H1 (cell line): ENCODE measurements around the gene MCF2L2. TPM values are rescaled to one million over a fixed set of nuclear protein-coding genes. Genes with fewer than 3 reads are reported as not detected.

ENCODE experiments used
- CTCF ChIA-PET: fragments of 300-600 bp; sonication (Branson Sonifier 250); formaldehyde crosslinking; loops from one replicate; lab custom pipeline; 2021; ENCODE audit not compliant: partially characterized antibody; lab: Charles Lee
- POLR2A ChIA-PET: fragments of 300-600 bp; sonication (Branson Sonifier 250); formaldehyde crosslinking; loops from one replicate; lab custom pipeline; 2021; ENCODE audit warnings: inconsistent platforms; ENCODE audit not compliant: partially characterized antibody; lab: Charles Lee
- DNase-seq, 2 experiments: peaks; one replicate each; pipeline versions ENCODE4 v3.0.0 to v3.0.0-alpha.2; 2010 to 2022; ENCODE audit warnings: low spot score in 2 of 2, low read depth in 1 of 2, mixed read lengths in 1 of 2
- FAIRE-seq: peaks from 2 replicates; lab custom pipeline; 2011; peaks lifted over from hg19 to GRCh38; lab: Jason Lieb, UNC
- H2AFZ ChIP-seq: 2 replicates; pipeline ENCODE4 v1.8.1; 2012; ENCODE audit warnings: low read length, inconsistent platforms
- H2AK5ac ChIP-seq: 2 replicates; pipeline ENCODE4 v1.6.1; 2013; ENCODE audit warnings: low read depth, low read length
- H2BK120ac ChIP-seq: replicated peaks from 2 replicates; pipeline ENCODE3; 2013; ENCODE audit warnings: low read depth, low read length, inconsistent platforms
- H2BK12ac ChIP-seq: 2 replicates; pipeline ENCODE4 v1.6.1; 2013; ENCODE audit warnings: low read depth, low read length
- H2BK15ac ChIP-seq: 2 replicates; pipeline ENCODE4 v1.6.1; 2013; ENCODE audit warnings: low read length
- H2BK20ac ChIP-seq: 2 replicates; pipeline ENCODE4 v1.6.1; 2013; ENCODE audit warnings: low read length
- H2BK5ac ChIP-seq: 2 replicates; pipeline ENCODE4 v1.6.1; 2013; ENCODE audit warnings: low read depth, low read length
- H3K14ac ChIP-seq: 2 replicates; pipeline ENCODE4 v1.6.1; 2013; ENCODE audit warnings: inconsistent platforms; ENCODE audit not compliant: insufficient read length
- H3K18ac ChIP-seq: 2 replicates; pipeline ENCODE4 v1.6.1; 2013; ENCODE audit warnings: low read length; ENCODE audit errors: extremely low read depth
- H3K23ac ChIP-seq: 2 replicates; pipeline ENCODE4 v1.6.1; 2013; ENCODE audit warnings: inconsistent platforms; ENCODE audit not compliant: insufficient read length
- H3K23me2 ChIP-seq: 2 replicates; pipeline ENCODE4 v1.6.1; 2013; ENCODE audit warnings: low read depth, low read length
- H3K27ac ChIP-seq: 2 replicates; pipeline ENCODE4 v1.6.1; 2011; ENCODE audit warnings: low read depth, low read length, inconsistent platforms
- H3K27me3 ChIP-seq, 4 experiments: replicated peaks in 1 of 4; 1 replicate in 1 of 4; 2 replicates in 3 of 4; pipeline versions ENCODE4 v1.6.1 to v1.8.1; 2011 to 2013; ENCODE audit warnings: low read length in 3 of 4, mild to moderate bottlenecking in 3 of 4, inconsistent platforms in 2 of 4, mixed read lengths in 2 of 4, moderate library complexity in 1 of 4; ENCODE audit not compliant: control insufficient read depth in 3 of 4, insufficient read depth in 3 of 4; ENCODE audit errors: extremely low read depth in 1 of 4
- H3K36me3 ChIP-seq, 4 experiments: 2 replicates each; pipeline versions ENCODE4 v1.6.1 to v1.8.1; 2011 to 2013; ENCODE audit warnings: mild to moderate bottlenecking in 4 of 4, low read length in 3 of 4, moderate library complexity in 2 of 4, control low read depth in 1 of 4, inconsistent platforms in 1 of 4; ENCODE audit not compliant: insufficient read depth in 4 of 4, control insufficient read depth in 2 of 4
- H3K4ac ChIP-seq: replicated peaks from 2 replicates; pipeline ENCODE3; 2013; ENCODE audit warnings: low read length, low read depth, mixed read lengths, inconsistent platforms; ENCODE audit not compliant: insufficient read length
- H3K4me1 ChIP-seq, 4 experiments: replicated peaks in 1 of 4; 1 replicate in 1 of 4; 2 replicates in 3 of 4; pipeline versions ENCODE4 v1.6.1 to v1.8.1; 2011 to 2013; ENCODE audit warnings: low read length in 3 of 4, inconsistent platforms in 2 of 4, mixed read lengths in 1 of 4; ENCODE audit not compliant: insufficient read depth in 4 of 4, control insufficient read depth in 3 of 4
- H3K4me2 ChIP-seq, 2 experiments: 2 replicates each; pipeline versions ENCODE4 v1.6.1 to v1.8.1; 2011 to 2013; ENCODE audit warnings: low read depth in 2 of 2, low read length in 2 of 2, control low read depth in 1 of 2, inconsistent platforms in 1 of 2, mild to moderate bottlenecking in 1 of 2; ENCODE audit not compliant: insufficient read depth in 1 of 2
- H3K4me3 ChIP-seq, 4 experiments: fragments of 200-600, 300-600 bp in 1 of 4; sonication (generic), shearing (Covaris generic), sonication (Bioruptor Twin) in 1 of 4; 2 replicates each; pipeline versions ENCODE4 v1.5.1 to v1.8.1; 2011 to 2016; ENCODE audit warnings: low read length in 4 of 4, low read depth in 3 of 4, control low read depth in 2 of 4, inconsistent platforms in 2 of 4, mild to moderate bottlenecking in 2 of 4, mixed read lengths in 1 of 4, moderate library complexity in 1 of 4; ENCODE audit not compliant: insufficient read depth in 2 of 4; ENCODE audit errors: extremely low read depth in 1 of 4
- H3K56ac ChIP-seq: replicated peaks from 2 replicates; pipeline ENCODE3; 2013; ENCODE audit warnings: low read depth, mild to moderate bottlenecking, mixed read lengths, low read length, inconsistent platforms; ENCODE audit not compliant: insufficient read length
- H3K79me1 ChIP-seq: 2 replicates; pipeline ENCODE4 v1.6.1; 2013; ENCODE audit warnings: low read depth, low read length, control low read depth
- H3K79me2 ChIP-seq, 2 experiments: 2 replicates each; pipeline versions ENCODE4 v1.6.1 to v1.8.1; 2012 to 2013; ENCODE audit warnings: low read length in 2 of 2, mild to moderate bottlenecking in 2 of 2, inconsistent platforms in 1 of 2; ENCODE audit not compliant: insufficient read depth in 2 of 2, control insufficient read depth in 1 of 2
- H3K9ac ChIP-seq, 4 experiments: replicated peaks in 1 of 4; 1 replicate in 1 of 4; 2 replicates in 3 of 4; pipeline versions ENCODE4 v1.6.1 to v1.8.1; 2011 to 2013; ENCODE audit warnings: low read depth in 3 of 4, low read length in 3 of 4, control low read depth in 2 of 4, mild to moderate bottlenecking in 2 of 4, moderate library complexity in 2 of 4, inconsistent platforms in 1 of 4; ENCODE audit errors: extremely low read depth in 1 of 4
- H3K9me3 ChIP-seq, 2 experiments: 2 replicates each; pipeline versions ENCODE4 v1.6.1 to v1.8.1; 2012 to 2013; ENCODE audit warnings: mild to moderate bottlenecking in 2 of 2, moderate library complexity in 2 of 2, control low read depth in 1 of 2, inconsistent platforms in 1 of 2, low read depth in 1 of 2, low read length in 1 of 2, mixed read lengths in 1 of 2; ENCODE audit not compliant: insufficient read depth in 2 of 2
- H4K20me1 ChIP-seq, 2 experiments: replicated peaks in 1 of 2; 2 replicates each; pipeline versions ENCODE3 to v1.8.1; 2011 to 2013; ENCODE audit warnings: inconsistent platforms in 2 of 2, low read length in 2 of 2, mild to moderate bottlenecking in 1 of 2; ENCODE audit not compliant: insufficient read depth in 2 of 2, control insufficient read depth in 1 of 2
- H4K5ac ChIP-seq: 2 replicates; pipeline ENCODE4 v1.6.1; 2013; ENCODE audit warnings: low read length, low read depth, mixed read lengths, inconsistent platforms; ENCODE audit not compliant: insufficient read length
- H4K8ac ChIP-seq: 2 replicates; pipeline ENCODE4 v1.8.0; 2013; ENCODE audit warnings: mild to moderate bottlenecking, moderate library complexity, low read length, inconsistent platforms; ENCODE audit not compliant: insufficient read depth; ENCODE audit errors: extremely low read depth
- H4K91ac ChIP-seq: replicated peaks from 2 replicates; pipeline ENCODE3; 2013; ENCODE audit warnings: low read length, mixed read lengths, inconsistent platforms; ENCODE audit not compliant: insufficient read length
- TAF1 ChIP-seq: IDR thresholded peaks from 2 replicates; pipeline ENCODE4 v1.6.1; 2011; ENCODE audit warnings: mild to moderate bottlenecking, low read depth, low read length
- WGBS, 2 experiments: shearing (Covaris generic) in 1 of 2; methylation state at CpG; one replicate each; pipeline versions ENCODE4 v1.1.6 to v1.1.7; 2013 to 2015; ENCODE audit warnings: low lambda C conversion rate in 2 of 2, mixed read lengths in 2 of 2, inconsistent platforms in 1 of 2, low coverage in 1 of 2, missing lambda C conversion rate in 1 of 2; ENCODE audit not compliant: insufficient replicate concordance in 2 of 2, insufficient coverage in 1 of 2, insufficient read length in 1 of 2; ENCODE audit errors: extremely low coverage in 1 of 2, missing lambda C conversion rate in 1 of 2; 5-methylcytosine and 5-hydroxymethylcytosine counted together
- polyA plus RNA-seq, 7 experiments: library from polyadenylated mRNA; depleted of rRNA in 3 of 7; stranded (reverse) in 5 of 7; unstranded in 2 of 7; fragments of >200 nt in 5 of 7; fragments of 200-250 nt in 2 of 7; gene quantifications; 1 replicate in 5 of 7; 2 replicates in 1 of 7; 4 replicates in 1 of 7; pipeline versions ENCODE4 v1.2.1 to v1.2.3, GENCODE V29; 2011 to 2013; ENCODE audit warnings: missing spikeins in 2 of 7, mixed read lengths in 2 of 7
- total RNA-seq: library from RNA; stranded (reverse); fragmentation: NEBNext Ultra II Directional; extraction: Animal tissue kit (Norgen Biotek cat#: 25700); gene quantifications from 2 replicates; pipeline ENCODE4 v1.2.1, GENCODE V29; 2021
- TF ChIP-seq, protein P1 (sequence below): IDR thresholded peaks from 2 replicates; pipeline ENCODE4 v1.6.1; 2011; ENCODE audit warnings: low read length, improper control_type of control experiment

Gene MCF2L2
- total and polyA plus RNA-seq, 2 of the 8 experiments (the other 6 are each of a cell fraction or from before 2014, with no cell fraction given), result 4.1 to 13.7 TPM

DNA sequence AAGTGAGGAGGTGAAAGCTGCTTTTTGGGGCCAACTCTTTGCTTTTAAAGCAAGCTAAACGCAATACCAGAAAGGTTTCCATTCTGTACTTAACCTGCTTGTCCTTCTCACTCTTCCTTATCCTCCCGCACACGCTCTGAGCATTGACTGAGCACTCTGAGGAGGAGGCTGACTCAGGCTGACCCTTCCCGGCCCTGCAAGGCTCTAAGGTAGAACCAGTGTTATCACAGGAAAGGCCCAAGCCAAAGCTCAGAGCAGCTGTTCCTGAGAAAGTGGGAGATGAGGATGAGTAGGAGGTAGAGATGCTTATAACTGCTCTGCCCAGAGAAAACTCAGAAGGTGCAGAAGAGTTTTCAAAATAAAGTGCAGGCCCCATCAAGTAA is 173.1 kb downstream of the MCF2L2 start:
- Histone ChIP-seq H4K5ac (no peak overlapping the region), H2BK15ac (no peak overlapping the region), H4K20me1 (no peaks in the 10 kb centered on the region), H3K27me3 (peaks cover 3 to 25% (median 17%) of the 10 kb centered on the region in 4 experiments), H3K18ac (no peak overlapping the region), H4K8ac (no peak overlapping the region), H2BK5ac (no peak overlapping the region), H3K4me3 (peak overlapping the region; percentile 75 to 84 (median 80); a peak in 6 of 8 replicates), H3K9ac (no peak overlapping the region), H3K79me2 (peaks cover 0 to 7% of the 10 kb centered on the region in 2 experiments; a peak in 1 of 4 replicates), H3K36me3 (0 out of 8 replicates have a peak, but pooled peaks cover 0 to 5% (median 0%) of the 10 kb centered on the region in 4 experiments), H3K4me1 (peaks cover 0 to 10% (median 5%) of the 10 kb centered on the region in 4 experiments; a peak in 5 of 7 replicates), H3K14ac (no peak overlapping the region), H3K79me1 (no peaks in the 10 kb centered on the region), H2AFZ (no peak overlapping the region), H2BK12ac (no peak overlapping the region), H2BK120ac (no peak overlapping the region), H3K4ac (no peak overlapping the region), H3K27ac (no peak overlapping the region), H4K91ac (no peak overlapping the region), H2AK5ac (no peak overlapping the region), H3K23ac (no peak overlapping the region), H3K9me3 (no peaks in the 10 kb centered on the region), H3K23me2 (peaks cover 13% of the 10 kb centered on the region), H3K56ac (no peak overlapping the region), H3K4me2 (peak overlapping the region; percentile 88 to 93), H2BK20ac (no peak overlapping the region)
- DNase-seq (no peak), FAIRE-seq (peak; percentile 60)
- POLR2A ChIA-PET, result interaction anchor here (0.9 to 5.4 kb wide), 4 partner anchors 10 to 93 kb away, joined by 3 to 25 read pairs (median 3); partner anchors contain the start of gene LAMP3
- TF ChIP-seq, protein P1, sequence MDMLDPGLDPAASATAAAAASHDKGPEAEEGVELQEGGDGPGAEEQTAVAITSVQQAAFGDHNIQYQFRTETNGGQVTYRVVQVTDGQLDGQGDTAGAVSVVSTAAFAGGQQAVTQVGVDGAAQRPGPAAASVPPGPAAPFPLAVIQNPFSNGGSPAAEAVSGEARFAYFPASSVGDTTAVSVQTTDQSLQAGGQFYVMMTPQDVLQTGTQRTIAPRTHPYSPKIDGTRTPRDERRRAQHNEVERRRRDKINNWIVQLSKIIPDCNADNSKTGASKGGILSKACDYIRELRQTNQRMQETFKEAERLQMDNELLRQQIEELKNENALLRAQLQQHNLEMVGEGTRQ, result no peak
- 0 out of 2 replicates have a peak, but pooled peaks have one; percentile 36 for TF ChIP-seq TAF1
- WGBS, 2 experiments, result 53% methylated on average over 4 of the region's 4 CpGs; no CpG with 5 or more reads in 1 of the 2 experiments
- CTCF ChIA-PET, result interaction anchor here (1.0 kb wide), 1 partner anchor 127 kb away, joined by 3 read pairs; no protein-coding TSS in a partner anchor
